MCF 10A (cell line): ENCODE results near the gene SIDT2. TPM values are rescaled to one million over a fixed set of nuclear protein-coding genes. Genes with fewer than 3 reads are reported as not detected.
A peak's percentile ranks its signal among the peaks of the same experiment; 100 is the strongest.

Experiments
- BruUV-seq: library from RNA; stranded (reverse); fragments of 400-500 nt; replicated peaks from 2 replicates; lab custom pipeline; 2021; lab: Mats Ljungman, UMichigan
- CTCF ChIA-PET: fragments of 300-600 bp; sonication (Branson Sonifier 250); formaldehyde crosslinking; extraction: SDS; loops from one replicate; lab custom pipeline; 2021; ENCODE audit warnings: antibody characterized with exemption, inconsistent platforms; lab: Yijun Ruan, JAX
- POLR2A ChIA-PET: fragments of 300-600, 350-650 bp; sonication (Branson Sonifier 250); formaldehyde crosslinking; extraction: SDS; loops from one replicate; lab custom pipeline; 2020; ENCODE audit warnings: antibody characterized with exemption, inconsistent platforms; lab: Yijun Ruan, JAX
- DNase-seq: peaks from one replicate; pipeline ENCODE4 v3.0.0-alpha.2; 2018; ENCODE audit not compliant: unreplicated experiment
- H3K27ac Mint-ChIP-seq: one replicate; pipeline ENCODE4 v1.8.0; 2022; ENCODE audit warnings: mild to moderate bottlenecking, low read depth, mixed read lengths; ENCODE audit not compliant: unreplicated experiment
- H3K27me3 Mint-ChIP-seq: one replicate; pipeline ENCODE4 v1.8.0; 2022; ENCODE audit warnings: mixed read lengths; ENCODE audit not compliant: insufficient read depth, unreplicated experiment
- H3K36me3 Mint-ChIP-seq: one replicate; pipeline ENCODE4 v1.8.0; 2022; ENCODE audit warnings: mild to moderate bottlenecking, moderate library complexity, mixed read lengths; ENCODE audit not compliant: insufficient read depth, unreplicated experiment
- H3K4me1 Mint-ChIP-seq: one replicate; pipeline ENCODE4 v1.8.0; 2022; ENCODE audit warnings: mixed read lengths; ENCODE audit not compliant: insufficient read depth, unreplicated experiment
- H3K4me3 Mint-ChIP-seq: one replicate; pipeline ENCODE4 v1.8.0; 2022; ENCODE audit warnings: mild to moderate bottlenecking, moderate library complexity, mixed read lengths; ENCODE audit not compliant: unreplicated experiment
- H3K9me3 Mint-ChIP-seq: one replicate; pipeline ENCODE4 v1.8.0; 2022; ENCODE audit warnings: mixed read lengths; ENCODE audit not compliant: unreplicated experiment
- intact Hi-C: fragments of 100-400 bp; cut with micrococcal nuclease; formaldehyde crosslinking; loops from 2 replicates; pipeline ENCODE4 v1.14.1; 2022
- total RNA-seq: library from RNA; stranded (reverse); gene quantifications from 2 replicates; pipeline ENCODE4 v1.2.3, GENCODE V29; 2022
- TF ChIP-seq, protein P1 (sequence below): fragments of 200-600 bp; IDR thresholded peaks from one replicate; pipeline ENCODE4 v1.8.0; 2022; ENCODE audit warnings: antibody characterized with exemption, mild to moderate bottlenecking; ENCODE audit not compliant: unreplicated experiment

Gene SIDT2
- total RNA-seq, 1 experiment from 2014 or later = 18.4 TPM

- no peak overlapping the region for H3K27ac Mint-ChIP-seq
- ChIA-PET POLR2A (no interaction called here), CTCF (interaction anchor here (0.6 to 3.7 kb wide), 4 partner anchors 9 to 1259 kb away, joined by 3 to 27 read pairs (median 4); no protein-coding TSS in a partner anchor)
- peaks cover 26% of the 10 kb centered on the region for H3K4me1 Mint-ChIP-seq
- no peaks in the 10 kb centered on the region for H3K9me3 Mint-ChIP-seq
- H3K27me3 Mint-ChIP-seq = no peaks in the 10 kb centered on the region
- TF ChIP-seq, protein P1, sequence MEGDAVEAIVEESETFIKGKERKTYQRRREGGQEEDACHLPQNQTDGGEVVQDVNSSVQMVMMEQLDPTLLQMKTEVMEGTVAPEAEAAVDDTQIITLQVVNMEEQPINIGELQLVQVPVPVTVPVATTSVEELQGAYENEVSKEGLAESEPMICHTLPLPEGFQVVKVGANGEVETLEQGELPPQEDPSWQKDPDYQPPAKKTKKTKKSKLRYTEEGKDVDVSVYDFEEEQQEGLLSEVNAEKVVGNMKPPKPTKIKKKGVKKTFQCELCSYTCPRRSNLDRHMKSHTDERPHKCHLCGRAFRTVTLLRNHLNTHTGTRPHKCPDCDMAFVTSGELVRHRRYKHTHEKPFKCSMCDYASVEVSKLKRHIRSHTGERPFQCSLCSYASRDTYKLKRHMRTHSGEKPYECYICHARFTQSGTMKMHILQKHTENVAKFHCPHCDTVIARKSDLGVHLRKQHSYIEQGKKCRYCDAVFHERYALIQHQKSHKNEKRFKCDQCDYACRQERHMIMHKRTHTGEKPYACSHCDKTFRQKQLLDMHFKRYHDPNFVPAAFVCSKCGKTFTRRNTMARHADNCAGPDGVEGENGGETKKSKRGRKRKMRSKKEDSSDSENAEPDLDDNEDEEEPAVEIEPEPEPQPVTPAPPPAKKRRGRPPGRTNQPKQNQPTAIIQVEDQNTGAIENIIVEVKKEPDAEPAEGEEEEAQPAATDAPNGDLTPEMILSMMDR = no peak
- peaks cover 37% of the 10 kb centered on the region for H3K36me3 Mint-ChIP-seq
- DNase-seq = no peak
- H3K4me3 Mint-ChIP-seq = no peak overlapping the region
- BruUV-seq = TSS peak; percentile 4
- intact Hi-C loops = loop anchor here (5.0 kb wide), 2 partner anchors 437 to 497 kb away; partner anchors contain the start of gene APOA5
Observed at GRCh38 chr11:117229411-117229810, 50.9 kb downstream of the SIDT2 start.

DNA sequence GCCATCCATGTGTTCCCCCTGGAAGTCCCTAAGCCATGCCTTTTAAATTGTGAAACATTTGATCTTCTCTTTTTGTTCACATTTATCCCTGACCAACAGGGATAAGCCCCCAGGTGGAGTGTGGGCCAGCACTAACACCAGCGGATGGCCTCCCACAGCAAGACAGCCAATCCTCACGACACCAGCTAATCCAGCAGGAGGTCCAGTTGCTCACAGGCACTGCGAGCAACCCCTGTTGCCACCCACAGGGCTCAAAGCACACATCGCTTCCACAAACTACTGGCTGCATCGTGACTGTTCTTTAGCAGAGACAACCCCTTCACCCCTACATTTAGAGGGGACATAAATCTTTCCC is 51.4 kb downstream of the SIDT2 start:
- ChIA-PET POLR2A (interaction anchor here (4.8 kb wide), 1 partner anchor 86 kb away, joined by 37 read pairs; the partner anchor contains the start of gene PAFAH1B2), CTCF (interaction anchor here (0.7 to 3.7 kb wide), 3 partner anchors 9 to 1259 kb away, joined by 3 to 27 read pairs (median 3); no protein-coding TSS in a partner anchor)
- TF ChIP-seq, protein P1 = no peak
- H3K4me3 Mint-ChIP-seq = peak overlapping the region; percentile 94
- no peaks in the 10 kb centered on the region for H3K9me3 Mint-ChIP-seq
- H3K4me1 Mint-ChIP-seq = peaks cover 26% of the 10 kb centered on the region
- no peak for DNase-seq
- peaks cover 37% of the 10 kb centered on the region for H3K36me3 Mint-ChIP-seq
- H3K27ac Mint-ChIP-seq = no peak overlapping the region
- intact Hi-C loops = loop anchor here (5.0 to 10.0 kb wide), 4 partner anchors 155 to 585 kb away; partner anchors contain the start of gene APOA5
- no peaks in the 10 kb centered on the region for H3K27me3 Mint-ChIP-seq
- no TSS peak for BruUV-seq

GRCh38 chr11:117230286-117230961 is 51.9 kb downstream of the SIDT2 start:
- DNase-seq = no peak
- POLR2A ChIA-PET = interaction anchor here (0.6 to 4.8 kb wide), 4 partner anchors 32 to 418 kb away, joined by 3 to 37 read pairs (median 3); partner anchors contain the start of genes BACE1 and PAFAH1B2
- intact Hi-C loops = loop anchor here (10.0 kb wide), 2 partner anchors 154 to 584 kb away; no protein-coding TSS in a partner anchor
- Mint-ChIP-seq H3K4me1 (peaks cover 26% of the 10 kb centered on the region), H3K27me3 (no peaks in the 10 kb centered on the region), H3K36me3 (peaks cover 31% of the 10 kb centered on the region), H3K4me3 (peak overlapping the region; percentile 94), H3K9me3 (no peaks in the 10 kb centered on the region), H3K27ac (peak overlapping the region; percentile 89)
- CTCF ChIA-PET = interaction anchor here (0.7 to 3.7 kb wide), 6 partner anchors 10 to 439 kb away, joined by 3 to 27 read pairs (median 4); partner anchors contain the start of genes APOA5, BACE1 and SIDT2
- TF ChIP-seq, protein P1 = no peak
- BruUV-seq = no TSS peak
